Astrocyte (in vitro differentiated cells and primary cell): Measurements from ENCODE around the gene PHC2. TPM values are rescaled to one million over a fixed set of nuclear protein-coding genes. Genes with fewer than 3 reads are reported as not detected.

Experiments used
- DNase-seq: peaks from one replicate; pipeline ENCODE4 v3.0.0-alpha.2; 2010; ENCODE audit warnings: low read depth
- FAIRE-seq: peaks from 2 replicates; lab custom pipeline; 2011; peaks lifted over from hg19 to GRCh38; lab: Jason Lieb, UNC
- H2AFZ ChIP-seq: 2 replicates; pipeline ENCODE4 v1.6.0; 2012; ENCODE audit warnings: low read depth, low read length, inconsistent platforms
- H3K27ac ChIP-seq: 2 replicates; pipeline ENCODE4 v1.5.1; 2011; ENCODE audit warnings: low read depth, low read length, inconsistent platforms
- H3K27me3 ChIP-seq: 2 replicates; pipeline ENCODE4 v1.6.0; 2011; ENCODE audit warnings: low read length, inconsistent platforms; ENCODE audit not compliant: insufficient read depth
- H3K36me3 ChIP-seq: 2 replicates; pipeline ENCODE4 v1.5.1; 2011; ENCODE audit warnings: low read length, inconsistent platforms; ENCODE audit not compliant: insufficient read depth
- H3K4me1 ChIP-seq: 2 replicates; pipeline ENCODE4 v1.5.1; 2011; ENCODE audit warnings: low read length, inconsistent platforms; ENCODE audit not compliant: insufficient read depth
- H3K4me2 ChIP-seq: 2 replicates; pipeline ENCODE4 v1.6.0; 2012; ENCODE audit warnings: low read length, inconsistent platforms
- H3K4me3 ChIP-seq: 2 replicates; pipeline ENCODE4 v1.5.1; 2011; ENCODE audit warnings: low read depth, mild to moderate bottlenecking, low read length, inconsistent platforms; ENCODE audit not compliant: insufficient read depth
- H3K79me2 ChIP-seq: 2 replicates; pipeline ENCODE4 v1.6.0; 2012; ENCODE audit warnings: mild to moderate bottlenecking, low read length, inconsistent platforms; ENCODE audit not compliant: insufficient read depth
- H3K9ac ChIP-seq: 2 replicates; pipeline ENCODE4 v1.6.0; 2012; ENCODE audit warnings: mild to moderate bottlenecking, low read length, inconsistent platforms
- H3K9me3 ChIP-seq: 2 replicates; pipeline ENCODE4 v1.5.1; 2012; ENCODE audit warnings: low read depth, mild to moderate bottlenecking, low read length, inconsistent platforms; ENCODE audit not compliant: insufficient read depth
- H4K20me1 ChIP-seq: 2 replicates; pipeline ENCODE4 v1.6.0; 2012; ENCODE audit warnings: low read length, inconsistent platforms; ENCODE audit not compliant: insufficient read depth
- H3K27ac Mint-ChIP-seq: one replicate; pipeline ENCODE4 v1.8.0; 2021; ENCODE audit warnings: mild to moderate bottlenecking, mixed read lengths; ENCODE audit not compliant: unreplicated experiment
- H3K27me3 Mint-ChIP-seq: one replicate; pipeline ENCODE4 v1.8.0; 2021; ENCODE audit warnings: low read depth, mixed read lengths; ENCODE audit not compliant: unreplicated experiment
- H3K36me3 Mint-ChIP-seq: one replicate; pipeline ENCODE4 v1.8.0; 2021; ENCODE audit warnings: low read depth, mixed read lengths; ENCODE audit not compliant: unreplicated experiment
- H3K4me1 Mint-ChIP-seq: one replicate; pipeline ENCODE4 v1.8.0; 2021; ENCODE audit warnings: low read depth, mixed read lengths; ENCODE audit not compliant: unreplicated experiment
- H3K4me3 Mint-ChIP-seq: one replicate; pipeline ENCODE4 v1.8.0; 2021; ENCODE audit warnings: mild to moderate bottlenecking, moderate library complexity, mixed read lengths; ENCODE audit not compliant: unreplicated experiment
- H3K9me3 Mint-ChIP-seq: one replicate; pipeline ENCODE4 v1.8.0; 2021; ENCODE audit warnings: mild to moderate bottlenecking, mixed read lengths; ENCODE audit not compliant: unreplicated experiment
- CTCF ChIP-seq: IDR thresholded peaks from 2 replicates; pipeline ENCODE4 v1.5.1; 2011; ENCODE audit warnings: low read depth, mild to moderate bottlenecking, inconsistent platforms, low read length, moderate library complexity; ENCODE audit not compliant: insufficient read depth
- EZH2 ChIP-seq: IDR thresholded peaks from 2 replicates; pipeline ENCODE4 v1.6.1; 2012; ENCODE audit warnings: mild to moderate bottlenecking, low read length, inconsistent platforms; ENCODE audit not compliant: insufficient read depth
- total RNA-seq: library from RNA; stranded (reverse); gene quantifications from 2 replicates; pipeline ENCODE4 v1.2.1, GENCODE V29; 2021

PHC2 gene
- total RNA-seq, 1 donor from 2014 or later: 113 TPM

DNA sequence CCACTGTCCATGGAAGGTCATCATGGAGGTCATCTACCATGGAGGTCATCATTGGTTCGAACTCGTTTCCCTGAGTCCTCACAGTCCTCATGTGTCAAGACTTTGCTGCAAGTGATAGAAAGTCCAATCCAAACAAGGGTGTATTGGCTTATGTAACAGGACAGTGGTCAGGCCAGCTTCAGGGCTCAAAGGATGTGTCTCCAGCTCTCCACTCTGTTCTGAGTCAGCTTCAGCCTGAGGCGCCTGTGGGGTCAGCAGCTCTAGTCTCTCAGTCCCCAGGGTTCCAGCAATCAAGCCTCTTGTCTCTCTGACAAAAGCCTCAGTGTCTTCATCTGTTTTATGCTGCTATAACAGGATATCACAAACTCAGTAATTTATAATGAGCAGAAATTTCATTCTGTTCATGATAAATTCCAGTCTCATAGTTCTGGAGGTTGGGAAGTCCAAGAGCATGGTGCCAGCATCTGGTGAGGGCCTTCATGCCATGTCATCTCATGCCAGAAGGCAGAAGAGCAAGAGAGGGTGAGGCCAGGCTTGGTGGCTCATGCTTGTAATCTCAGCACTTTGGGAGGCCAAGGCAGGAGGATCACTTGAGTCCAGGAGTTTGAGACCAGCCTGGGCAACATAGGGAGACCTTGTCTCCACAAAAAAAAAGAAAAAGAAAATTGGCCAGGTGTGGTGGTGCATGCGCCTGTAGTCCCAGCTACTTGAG, 129.5 kb downstream of the PHC2 start:
- H3K79me2 ChIP-seq: no peaks in the 10 kb centered on the region
- H2AFZ ChIP-seq: no peak overlapping the region
- Mint-ChIP-seq H3K27me3 (peaks cover 4% of the 10 kb centered on the region), H3K9me3 (no peaks in the 10 kb centered on the region), H3K36me3 (peaks cover 24% of the 10 kb centered on the region), H3K27ac (no peak overlapping the region), H3K4me1 (peaks cover 2% of the 10 kb centered on the region), H3K4me3 (no peak overlapping the region)
- H4K20me1 ChIP-seq: peaks cover 1% of the 10 kb centered on the region
- DNase-seq: no peak
- no peaks in the 10 kb centered on the region for H3K9me3 ChIP-seq
- H3K4me2 ChIP-seq: no peak overlapping the region
- H3K4me1 ChIP-seq: peaks cover 5% of the 10 kb centered on the region
- no peak overlapping the region for H3K9ac ChIP-seq
- no peak for FAIRE-seq
- H3K27ac ChIP-seq: no peak overlapping the region
- no peak overlapping the region for H3K4me3 ChIP-seq
- no peak for TF ChIP-seq CTCF
- TF ChIP-seq EZH2: no peak
- no peaks in the 10 kb centered on the region for H3K36me3 ChIP-seq
- H3K27me3 ChIP-seq: no peaks in the 10 kb centered on the region

DNA sequence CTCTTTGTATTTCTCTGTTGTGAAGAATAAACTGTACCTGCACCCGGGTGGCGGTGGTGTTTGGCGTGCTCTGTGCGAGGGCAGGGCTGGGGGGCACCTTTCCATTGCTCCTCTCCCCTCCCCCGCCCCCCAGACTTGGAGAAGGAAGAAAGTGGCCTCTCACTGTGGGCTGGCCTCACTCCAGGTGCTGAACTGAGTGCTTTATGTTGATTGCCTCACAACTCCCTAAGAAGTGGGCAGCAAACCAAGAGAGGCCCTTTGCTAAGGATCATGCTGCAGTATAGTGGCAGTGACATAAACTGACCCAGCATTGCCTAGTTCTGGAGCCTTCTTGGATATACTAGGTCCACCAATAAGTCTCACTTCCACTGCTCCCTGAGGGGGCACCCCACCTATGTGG, 130.2 kb downstream of the PHC2 start:
- H3K4me3 Mint-ChIP-seq: no peak overlapping the region
- H3K9me3 ChIP-seq: no peaks in the 10 kb centered on the region
- H3K4me2 ChIP-seq: no peak overlapping the region
- H2AFZ ChIP-seq: no peak overlapping the region
- H3K36me3 ChIP-seq: peaks cover 3% of the 10 kb centered on the region
- no peak overlapping the region for H3K4me3 ChIP-seq
- no peaks in the 10 kb centered on the region for H3K27me3 ChIP-seq
- peaks cover 26% of the 10 kb centered on the region for H3K36me3 Mint-ChIP-seq
- H3K9me3 Mint-ChIP-seq: no peaks in the 10 kb centered on the region
- no peak overlapping the region for H3K27ac Mint-ChIP-seq
- no peak overlapping the region for H3K27ac ChIP-seq
- TF ChIP-seq CTCF: no peak
- TF ChIP-seq EZH2: no peak
- no peak overlapping the region for H3K9ac ChIP-seq
- H4K20me1 ChIP-seq: peaks cover 9% of the 10 kb centered on the region
- no peaks in the 10 kb centered on the region for H3K79me2 ChIP-seq
- DNase-seq: peak; percentile 67
- H3K4me1 ChIP-seq: peaks cover 2% of the 10 kb centered on the region
- H3K4me1 Mint-ChIP-seq: peaks cover 2% of the 10 kb centered on the region
- H3K27me3 Mint-ChIP-seq: peaks cover 4% of the 10 kb centered on the region
- FAIRE-seq: no peak

DNA sequence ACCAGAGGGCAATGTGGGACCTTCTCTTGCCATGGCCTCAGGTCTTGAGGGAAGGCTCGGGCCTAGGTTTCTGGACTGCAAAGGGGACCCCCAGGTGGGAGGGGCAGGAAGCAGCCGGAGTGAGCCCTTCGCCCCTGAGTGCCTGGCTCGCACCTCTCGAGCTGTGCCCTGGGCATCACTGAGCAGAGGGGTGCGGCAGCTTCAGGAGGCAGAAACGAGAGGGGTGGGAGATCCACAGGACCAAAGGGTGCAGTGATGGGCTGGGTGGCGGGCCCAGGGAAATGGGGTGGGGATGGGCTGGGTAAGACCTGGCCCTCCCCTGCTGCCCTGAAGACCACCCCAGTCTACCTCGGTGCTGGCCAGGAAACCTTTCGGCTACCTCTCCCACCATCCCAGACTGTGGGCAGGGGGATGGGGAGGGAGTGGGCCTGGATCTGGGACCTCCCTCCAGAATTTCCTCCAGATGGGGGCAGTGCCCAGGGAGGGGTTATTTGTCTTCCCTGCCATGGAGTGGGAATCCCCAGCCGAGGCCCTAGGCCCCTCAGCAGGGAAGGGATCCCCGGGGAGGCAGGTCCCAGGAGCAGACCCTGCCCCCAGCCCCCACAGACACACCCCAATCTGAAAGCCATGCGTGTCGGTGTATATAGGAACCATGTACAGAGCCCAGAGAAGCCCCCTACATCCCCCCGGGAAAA, 131.3 kb downstream of the PHC2 start:
- no peak overlapping the region for H3K4me3 Mint-ChIP-seq
- H3K36me3 Mint-ChIP-seq: peaks cover 27% of the 10 kb centered on the region
- H3K9me3 Mint-ChIP-seq: no peaks in the 10 kb centered on the region
- H3K27me3 Mint-ChIP-seq: peaks cover 4% of the 10 kb centered on the region
- Histone ChIP-seq H3K4me3 (no peak overlapping the region), H3K79me2 (no peaks in the 10 kb centered on the region), H3K9ac (no peak overlapping the region), H3K27ac (no peak overlapping the region), H3K9me3 (no peaks in the 10 kb centered on the region), H3K4me2 (no peak overlapping the region), H3K4me1 (peaks cover 2% of the 10 kb centered on the region), H4K20me1 (peaks cover 11% of the 10 kb centered on the region), H3K36me3 (peaks cover 5% of the 10 kb centered on the region), H3K27me3 (no peaks in the 10 kb centered on the region), H2AFZ (no peak overlapping the region)
- no peak for FAIRE-seq
- peaks cover 2% of the 10 kb centered on the region for H3K4me1 Mint-ChIP-seq
- DNase-seq: no peak
- TF ChIP-seq EZH2 (no peak), CTCF (no peak)
- H3K27ac Mint-ChIP-seq: no peak overlapping the region
